ENCODE data around the gene SMIM21.

The SMIM21 gene

GRCh38 chr18:75427603-75428002 lies at the start of gene SMIM21:
TSS of gene SMIM21 (minus strand) at chr18:75427703. CDS start at chr18:75427563, 140 bp downstream.
- no peak for DNase-seq (ENCODE audit: low read depth in 2 of 2)

GRCh38 chr18:75475228-75475627 lies 47.7 kb upstream of the SMIM21 start:
- no peak for DNase-seq (ENCODE audit: low read depth in 2 of 2)

- no peak for DNase-seq (ENCODE audit: low read depth in 2 of 2)
Observed at GRCh38 chr18:75474332-75474731, 46.8 kb upstream of the SMIM21 start.

- no peak for DNase-seq (ENCODE audit: low read depth in 2 of 2)
Observed at GRCh38 chr18:75473316-75473715, 45.8 kb upstream of the SMIM21 start.

GRCh38 chr18:75472906-75473305 lies 45.4 kb upstream of the SMIM21 start:
- DNase-seq (ENCODE audit: low read depth in 2 of 2), result no peak

- DNase-seq (ENCODE audit: low read depth in 2 of 2), result no peak
Observed at GRCh38 chr18:75472396-75472795, 44.9 kb upstream of the SMIM21 start.

GRCh38 chr18:75471850-75472249 lies 44.3 kb upstream of the SMIM21 start:
- no peak for DNase-seq (ENCODE audit: low read depth in 2 of 2)

- DNase-seq (ENCODE audit: low read depth in 2 of 2), result no peak
Observed at GRCh38 chr18:75467851-75468250, 40.3 kb upstream of the SMIM21 start.

GRCh38 chr18:75467281-75467795 lies 39.8 kb upstream of the SMIM21 start:
- no peak for DNase-seq (ENCODE audit: low read depth in 2 of 2)

- DNase-seq (ENCODE audit: low read depth in 2 of 2), result no peak
Observed at GRCh38 chr18:75464356-75464755, 36.9 kb upstream of the SMIM21 start.

- DNase-seq (ENCODE audit: low read depth in 2 of 2), result no peak
Observed at GRCh38 chr18:75462178-75462832, 34.8 kb upstream of the SMIM21 start.

- no peak for DNase-seq (ENCODE audit: low read depth in 2 of 2)
Observed at GRCh38 chr18:75456199-75456631, 28.7 kb upstream of the SMIM21 start.

- no peak for DNase-seq (ENCODE audit: low read depth in 2 of 2)
Observed at GRCh38 chr18:75455249-75456198, 28.0 kb upstream of the SMIM21 start.

- no peak for DNase-seq (ENCODE audit: low read depth in 2 of 2)
Observed at GRCh38 chr18:75454022-75454795, 26.7 kb upstream of the SMIM21 start.

- no peak for DNase-seq (ENCODE audit: low read depth in 2 of 2)
Observed at GRCh38 chr18:75450906-75451305, 23.4 kb upstream of the SMIM21 start.

- no peak for DNase-seq (ENCODE audit: low read depth in 2 of 2)
Observed at GRCh38 chr18:75441896-75442295, 14.4 kb upstream of the SMIM21 start.

- DNase-seq (ENCODE audit: low read depth in 2 of 2), result no peak
Observed at GRCh38 chr18:75439348-75439747, 11.8 kb upstream of the SMIM21 start.

- no peak for DNase-seq (ENCODE audit: low read depth in 2 of 2)
Observed at GRCh38 chr18:75438891-75439290, 11.4 kb upstream of the SMIM21 start.

GRCh38 chr18:75437979-75438378 lies 10.5 kb upstream of the SMIM21 start:
- no peak for DNase-seq (ENCODE audit: low read depth in 2 of 2)

- DNase-seq (ENCODE audit: low read depth in 2 of 2), result no peak
Observed at GRCh38 chr18:75433098-75433497, 5.6 kb upstream of the SMIM21 start.

- DNase-seq (ENCODE audit: low read depth in 2 of 2), result no peak
Observed at GRCh38 chr18:75429975-75430374, 2.5 kb upstream of the SMIM21 start.

- no peak for DNase-seq (ENCODE audit: low read depth in 2 of 2)
Observed at GRCh38 chr18:75428490-75428889, 987 bp upstream of the SMIM21 start.
